ENCODE results near the gene PTPN20. TPM values are rescaled to one million over a fixed set of nuclear protein-coding genes. Genes with fewer than 3 reads are reported as not detected.

Gene PTPN20
- total RNA-seq, 1 donor from 2014 or later = 2.5 TPM

- peak; percentile 80 for DNase-seq (ENCODE audit: low spot score)
Measured at GRCh38 chr10:47047577-47048525, 136.6 kb downstream of the PTPN20 start.

GRCh38 chr10:47048526-47048905 lies 137.3 kb downstream of the PTPN20 start:
- peak; percentile 40 for DNase-seq (ENCODE audit: low spot score)

DNA sequence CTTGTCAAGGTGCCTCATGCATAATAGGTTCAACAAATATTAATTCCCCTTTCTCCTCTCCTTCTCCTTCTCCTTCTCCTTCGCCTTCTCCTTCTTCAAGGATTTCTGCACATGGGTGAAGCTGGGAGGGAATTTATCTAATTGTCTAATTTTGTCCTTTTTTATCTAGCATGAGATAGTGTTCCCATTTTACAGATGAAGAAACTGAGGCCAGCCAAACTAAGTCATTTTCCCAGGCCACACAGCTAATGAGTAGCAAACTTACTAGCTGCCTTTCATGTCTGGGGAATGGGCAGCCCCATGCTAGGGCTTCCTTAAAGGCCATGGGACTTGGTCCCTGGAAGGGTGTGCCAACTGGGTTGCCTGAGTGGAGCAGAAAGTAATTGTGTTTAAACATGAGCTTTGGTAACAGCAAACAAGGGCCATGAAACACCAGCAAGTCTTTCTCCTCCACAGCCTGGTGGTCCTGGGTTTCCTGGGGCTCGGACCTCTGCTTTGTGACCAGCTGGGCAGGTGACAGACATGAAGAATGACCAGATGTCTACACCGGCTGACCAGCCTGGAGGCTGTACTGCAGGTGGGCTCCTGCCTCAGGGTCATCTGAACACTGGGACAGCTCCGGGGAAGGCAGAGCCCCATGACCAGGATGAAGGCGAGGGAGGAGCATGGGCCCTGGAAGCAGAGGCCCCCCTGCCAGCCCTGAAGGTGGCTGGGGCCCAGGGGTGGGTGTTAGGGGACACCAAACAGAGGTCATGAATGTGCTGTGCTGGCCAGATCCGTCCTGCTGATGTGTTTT lies 138.0 kb downstream of the PTPN20 start:
- DNase-seq (ENCODE audit: low spot score) = peak; percentile 39

- DNase-seq (ENCODE audit: low spot score) = peak; percentile 26
Measured at GRCh38 chr10:47049906-47050305, 138.7 kb downstream of the PTPN20 start.

DNA sequence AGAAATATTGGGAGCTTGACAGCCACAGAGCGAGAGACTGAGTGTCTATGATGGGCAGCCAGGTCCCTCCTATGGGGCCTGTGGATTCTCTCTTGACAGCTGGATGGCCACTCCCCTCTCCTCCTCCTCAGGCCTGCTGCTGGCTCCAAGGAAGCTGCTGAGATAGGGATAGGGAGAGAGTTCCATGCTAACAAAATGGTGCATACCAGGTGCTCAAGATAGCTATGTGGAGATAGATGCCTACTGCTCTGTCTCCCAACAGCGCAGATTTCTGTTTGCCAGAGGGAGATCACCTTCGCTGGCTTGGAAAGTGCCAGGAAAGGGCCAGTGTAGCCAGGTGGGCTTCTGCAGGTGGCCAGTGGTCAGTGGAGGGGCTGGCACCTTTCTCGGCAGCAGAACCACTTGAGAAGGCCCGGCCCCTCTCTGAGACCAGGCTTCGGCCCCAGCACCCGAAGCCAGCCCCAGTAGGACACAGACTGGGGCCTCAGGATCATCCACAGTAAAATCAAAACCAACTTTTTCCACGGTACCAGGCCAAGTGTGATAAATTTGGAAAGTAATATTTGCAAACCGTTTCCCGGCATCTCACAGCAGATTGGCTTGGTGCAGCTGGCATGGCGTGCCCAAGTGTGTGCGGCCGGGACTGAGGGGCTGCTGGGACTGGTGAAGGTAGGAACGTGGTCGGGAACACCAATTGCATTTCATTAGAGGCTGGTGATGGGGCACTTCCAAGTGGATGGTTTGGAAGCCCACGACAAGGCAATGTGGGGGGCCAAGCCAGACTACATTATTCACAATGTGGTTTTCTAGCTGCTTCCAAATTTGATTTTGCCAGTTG lies 139.6 kb downstream of the PTPN20 start:
- peak; percentile 36 for DNase-seq (ENCODE audit: low spot score)

DNA sequence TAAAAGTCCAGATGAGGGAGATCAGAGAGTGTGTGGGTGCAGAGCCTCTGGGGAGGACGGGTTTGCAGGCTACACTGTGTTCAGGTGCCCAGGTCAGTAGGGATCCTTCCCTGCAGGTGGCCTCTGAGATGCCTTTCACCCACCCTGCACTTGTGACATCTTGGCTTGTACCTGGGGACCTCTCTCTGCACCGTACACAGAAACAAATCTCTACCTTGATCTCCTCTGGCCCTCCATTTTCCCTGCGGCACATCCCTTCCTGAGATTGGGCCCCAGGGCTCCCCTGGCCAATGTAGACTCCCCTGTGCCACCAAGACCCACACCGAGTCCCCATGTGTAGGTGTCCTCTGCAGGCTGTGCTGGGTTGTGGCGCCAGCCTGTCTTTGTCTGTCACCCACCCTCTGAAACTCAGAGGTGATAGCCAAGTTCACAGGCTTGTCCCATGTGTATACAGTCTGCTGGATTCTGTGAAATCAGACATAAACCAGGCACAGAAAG lies 140.6 kb downstream of the PTPN20 start:
- DNase-seq (ENCODE audit: low spot score) = peak; percentile 24

Measured in ureter (tissue), 1 donor.